H9 (cell line): ENCODE measurements around the gene FUT2. TPM values are rescaled to one million over a fixed set of nuclear protein-coding genes. Genes with fewer than 3 reads are reported as not detected.
A peak's percentile ranks its signal among the peaks of the same experiment; 100 is the strongest.

Source experiments
- DNase-seq: peaks from one replicate; pipeline ENCODE4 v3.0.0-alpha.2; 2017
- H2AFZ ChIP-seq: one replicate; pipeline ENCODE4 v1.6.1; 2013; ENCODE audit warnings: mild to moderate bottlenecking, low read length, control low read depth, moderate library complexity
- H2AK5ac ChIP-seq: 2 replicates; pipeline ENCODE4 v1.6.1; 2013; ENCODE audit warnings: low read length, control low read depth, mixed read lengths; ENCODE audit not compliant: insufficient read length
- H2BK120ac ChIP-seq: one replicate; pipeline ENCODE4 v1.6.1; 2013; ENCODE audit warnings: low read depth, mild to moderate bottlenecking, low read length, control low read depth, inconsistent platforms; ENCODE audit not compliant: poor library complexity, severe bottlenecking
- H2BK12ac ChIP-seq: 2 replicates; pipeline ENCODE4 v1.6.1; 2013; ENCODE audit warnings: low read length, control low read depth, mixed read lengths, low read depth; ENCODE audit not compliant: insufficient read length
- H2BK15ac ChIP-seq: 2 replicates; pipeline ENCODE4 v1.6.1; 2013; ENCODE audit warnings: low read depth, low read length, control low read depth
- H2BK20ac ChIP-seq: one replicate; pipeline ENCODE4 v1.6.1; 2013; ENCODE audit warnings: low read depth, mild to moderate bottlenecking, low read length, control low read depth, inconsistent platforms; ENCODE audit not compliant: poor library complexity, severe bottlenecking
- H2BK5ac ChIP-seq: 2 replicates; pipeline ENCODE4 v1.6.1; 2013; ENCODE audit warnings: low read length, control low read depth, mixed read lengths; ENCODE audit not compliant: insufficient read length
- H3K14ac ChIP-seq: 2 replicates; pipeline ENCODE4 v1.6.1; 2013; ENCODE audit warnings: low read length, control low read depth; ENCODE audit not compliant: insufficient read depth
- H3K18ac ChIP-seq: 2 replicates; pipeline ENCODE4 v1.6.1; 2013; ENCODE audit warnings: low read depth, mild to moderate bottlenecking, mixed read lengths, low read length, control low read depth; ENCODE audit not compliant: insufficient read length
- H3K23ac ChIP-seq: 2 replicates; pipeline ENCODE4 v1.6.1; 2013; ENCODE audit warnings: low read length, control low read depth, mixed read lengths, low read depth; ENCODE audit not compliant: insufficient read length
- H3K23me2 ChIP-seq: 2 replicates; pipeline ENCODE4 v1.6.1; 2013; ENCODE audit warnings: low read depth, mild to moderate bottlenecking, mixed read lengths, low read length, control low read depth; ENCODE audit not compliant: insufficient read length, poor library complexity, severe bottlenecking
- H3K27ac ChIP-seq: 2 replicates; pipeline ENCODE4 v1.5.1; 2013; ENCODE audit warnings: low read length, control low read depth, mixed read lengths, low read depth; ENCODE audit not compliant: insufficient read length
- H3K27me3 ChIP-seq: 2 replicates; pipeline ENCODE4 v1.6.1; 2013; ENCODE audit warnings: low read length, control low read depth, inconsistent platforms; ENCODE audit not compliant: insufficient read depth
- H3K4ac ChIP-seq: 2 replicates; pipeline ENCODE4 v1.6.1; 2013; ENCODE audit warnings: low read depth, mild to moderate bottlenecking, control low read depth, inconsistent platforms, low read length, moderate library complexity
- H3K4me1 ChIP-seq: 2 replicates; pipeline ENCODE4 v1.6.1; 2013; ENCODE audit warnings: low read length, control low read depth, inconsistent platforms; ENCODE audit not compliant: insufficient read depth
- H3K4me2 ChIP-seq: 2 replicates; pipeline ENCODE4 v1.6.1; 2013; ENCODE audit warnings: low read length, control low read depth, mixed read lengths; ENCODE audit not compliant: insufficient read length, insufficient read depth
- H3K56ac ChIP-seq: 2 replicates; pipeline ENCODE4 v1.6.1; 2013; ENCODE audit warnings: low read depth, mild to moderate bottlenecking, mixed read lengths, low read length, control low read depth; ENCODE audit not compliant: insufficient read length
- H3K79me1 ChIP-seq: 2 replicates; pipeline ENCODE4 v1.6.1; 2013; ENCODE audit warnings: low read depth, mild to moderate bottlenecking, moderate library complexity, low read length, control low read depth, inconsistent platforms; ENCODE audit not compliant: insufficient read depth, poor library complexity, severe bottlenecking
- H3K79me2 ChIP-seq: 2 replicates; pipeline ENCODE4 v1.6.1; 2013; ENCODE audit warnings: low read length, control low read depth, inconsistent platforms; ENCODE audit not compliant: insufficient read depth
- H3K9ac ChIP-seq: 2 replicates; pipeline ENCODE4 v1.6.1; 2013; ENCODE audit warnings: low read length, control low read depth, mixed read lengths; ENCODE audit not compliant: insufficient read length; ENCODE audit errors: extremely low read depth
- H3K9me3 ChIP-seq: one replicate; pipeline ENCODE4 v1.6.1; 2013; ENCODE audit warnings: low read depth, low read length, inconsistent platforms; ENCODE audit not compliant: control insufficient read depth
- H3T11ph ChIP-seq: one replicate; pipeline ENCODE4 v1.6.1; 2013; ENCODE audit warnings: mild to moderate bottlenecking, low read length, control low read depth, inconsistent platforms
- H4K20me1 ChIP-seq: one replicate; pipeline ENCODE4 v1.6.1; 2013; ENCODE audit not compliant: control insufficient read depth, insufficient read length, insufficient read depth
- H4K5ac ChIP-seq: 2 replicates; pipeline ENCODE4 v1.6.1; 2013; ENCODE audit warnings: low read depth, mild to moderate bottlenecking, mixed read lengths, low read length, control low read depth; ENCODE audit not compliant: insufficient read length
- H4K8ac ChIP-seq: replicated peaks from 2 replicates; pipeline ENCODE4 v1.6.1; 2013; ENCODE audit warnings: low read length, control low read depth, mixed read lengths, low read depth; ENCODE audit not compliant: insufficient read length
- H4K91ac ChIP-seq: 2 replicates; pipeline ENCODE4 v1.6.1; 2013; ENCODE audit warnings: low read depth, mild to moderate bottlenecking, moderate library complexity, mixed read lengths, low read length, control low read depth; ENCODE audit not compliant: insufficient read length
- H3K27ac Mint-ChIP-seq, 3 experiments: 2 replicates in 2 of 3; 3 replicates in 1 of 3; pipeline ENCODE4 v1.8.0; 2020 to 2021; ENCODE audit warnings: mixed read lengths in 3 of 3, mild to moderate bottlenecking in 1 of 3, moderate library complexity in 1 of 3
- H3K27me3 Mint-ChIP-seq: 2 replicates; pipeline ENCODE4 v1.8.0; 2021; ENCODE audit warnings: low read depth, mild to moderate bottlenecking, moderate library complexity, mixed read lengths
- H3K36me3 Mint-ChIP-seq, 3 experiments: 2 replicates in 2 of 3; 3 replicates in 1 of 3; pipeline ENCODE4 v1.8.0; 2020 to 2021; ENCODE audit warnings: low read depth in 3 of 3, mixed read lengths in 3 of 3; ENCODE audit not compliant: insufficient read depth in 1 of 3
- H3K4me1 Mint-ChIP-seq, 2 experiments: 2 replicates each; pipeline ENCODE4 v1.8.0; 2020; ENCODE audit warnings: mixed read lengths in 2 of 2
- H3K4me3 Mint-ChIP-seq, 2 experiments: 2 replicates in 1 of 2; 3 replicates in 1 of 2; pipeline ENCODE4 v1.8.0; 2020 to 2021; ENCODE audit warnings: mild to moderate bottlenecking in 2 of 2, mixed read lengths in 2 of 2, moderate library complexity in 1 of 2
- H3K9me3 Mint-ChIP-seq, 2 experiments: 2 replicates in 1 of 2; 3 replicates in 1 of 2; pipeline ENCODE4 v1.8.0; 2020; ENCODE audit warnings: mild to moderate bottlenecking in 2 of 2, mixed read lengths in 2 of 2, moderate library complexity in 1 of 2
- WGBS: extraction: QIAGEN DNeasy Blood & Tissue Kit; methylation state at CpG from one replicate; pipeline ENCODE4 v1.1.7; 2013; ENCODE audit warnings: missing lambda C conversion rate, low lambda C conversion rate, mixed read lengths; ENCODE audit not compliant: insufficient read length; ENCODE audit errors: extremely low coverage; 5-methylcytosine and 5-hydroxymethylcytosine counted together
- total RNA-seq: library from RNA; stranded (reverse); gene quantifications from 2 replicates; pipeline ENCODE4 v1.2.1, GENCODE V29; 2021
- TF ChIP-seq, protein P1 (sequence below): fragments of 200-600 bp; sonication (generic); conservative IDR thresholded peaks from 3 replicates; pipeline ENCODE4 v1.8.0; 2021; ENCODE audit warnings: antibody characterized with exemption, mild to moderate bottlenecking

The FUT2 gene
- total RNA-seq, 1 experiment from 2014 or later: 11.4 TPM

DNA sequence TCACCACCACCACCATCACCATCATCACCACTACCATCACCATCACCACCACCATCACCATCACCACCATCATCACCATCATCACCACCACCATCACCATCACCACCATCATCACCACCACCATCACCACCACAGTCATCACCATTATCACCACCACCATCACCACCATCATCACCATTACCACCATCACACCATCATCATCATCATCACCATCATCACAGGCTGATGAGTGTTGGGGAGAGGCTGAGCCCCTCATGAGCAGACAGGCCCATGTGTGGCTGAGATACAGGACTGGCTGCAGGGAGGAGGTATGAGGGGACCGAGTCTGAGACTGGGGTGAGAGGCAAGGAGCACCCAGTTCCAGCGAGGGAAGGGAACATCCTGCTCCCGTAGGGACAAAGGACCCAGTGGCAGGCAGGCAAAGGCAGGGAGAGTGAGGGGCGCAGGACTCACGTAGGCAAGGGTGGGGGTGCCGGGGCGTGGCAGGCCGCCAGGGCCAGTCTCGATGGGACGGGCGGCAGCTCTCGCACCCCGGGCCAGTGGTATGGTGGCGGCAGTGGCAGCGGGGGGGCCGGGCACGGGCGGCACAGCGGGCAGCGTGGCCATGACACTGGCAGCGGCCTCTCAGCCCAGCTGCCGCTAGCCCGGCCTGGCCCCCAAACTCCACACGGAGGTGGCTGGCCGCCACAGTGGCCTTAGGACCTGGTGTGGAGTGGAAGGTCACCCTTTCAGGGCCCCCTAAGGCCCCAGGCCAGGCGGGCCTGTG is 25.7 kb upstream of the FUT2 start:
- peak overlapping the region in 1 of 3 experiments; percentile 31; a peak in 1 of 7 replicates for H3K27ac Mint-ChIP-seq

More for the DNA sequence above, 25.7 kb upstream of the FUT2 start:
- Histone ChIP-seq H2BK12ac (no peak overlapping the region), H4K91ac (no peak overlapping the region), H3K4me2 (no peak overlapping the region), H3K4ac (no peak overlapping the region), H3K56ac (no peak overlapping the region), H3K14ac (no peak overlapping the region; the same call in 1 of the 2 replicates), H3K79me1 (no peaks in the 10 kb centered on the region), H3K27me3 (no peaks in the 10 kb centered on the region), H4K5ac (no peak overlapping the region), H4K20me1 (peaks cover 2% of the 10 kb centered on the region), H3K23me2 (no peaks in the 10 kb centered on the region), H3K27ac (no peak overlapping the region), H2BK15ac (no peak overlapping the region), H2AK5ac (no peak overlapping the region), H3K23ac (no peak overlapping the region), H2BK120ac (no peak overlapping the region), H3K18ac (no peak overlapping the region), H2AFZ (no peak overlapping the region), H3K9me3 (no peaks in the 10 kb centered on the region), H3K4me1 (no peaks in the 10 kb centered on the region; the same call in 1 of the 2 replicates), H3K79me2 (no peaks in the 10 kb centered on the region), H3T11ph (no peak overlapping the region), H2BK5ac (no peak overlapping the region), H2BK20ac (no peak overlapping the region), H3K9ac (no peak overlapping the region), H4K8ac (no peak overlapping the region)
- Mint-ChIP-seq H3K4me1 (peaks cover 25 to 28% of the 10 kb centered on the region in 2 experiments), H3K9me3 (peaks cover 8 to 11% of the 10 kb centered on the region in 2 experiments), H3K36me3 (peaks cover 0 to 9% (median 7%) of the 10 kb centered on the region in 3 experiments; a peak in 5 of 7 replicates), H3K4me3 (peak overlapping the region in 1 of 2 experiments; percentile 15; a peak in 1 of 5 replicates), H3K27me3 (peaks cover 2% of the 10 kb centered on the region)
- DNase-seq: no peak
- TF ChIP-seq, protein P1, sequence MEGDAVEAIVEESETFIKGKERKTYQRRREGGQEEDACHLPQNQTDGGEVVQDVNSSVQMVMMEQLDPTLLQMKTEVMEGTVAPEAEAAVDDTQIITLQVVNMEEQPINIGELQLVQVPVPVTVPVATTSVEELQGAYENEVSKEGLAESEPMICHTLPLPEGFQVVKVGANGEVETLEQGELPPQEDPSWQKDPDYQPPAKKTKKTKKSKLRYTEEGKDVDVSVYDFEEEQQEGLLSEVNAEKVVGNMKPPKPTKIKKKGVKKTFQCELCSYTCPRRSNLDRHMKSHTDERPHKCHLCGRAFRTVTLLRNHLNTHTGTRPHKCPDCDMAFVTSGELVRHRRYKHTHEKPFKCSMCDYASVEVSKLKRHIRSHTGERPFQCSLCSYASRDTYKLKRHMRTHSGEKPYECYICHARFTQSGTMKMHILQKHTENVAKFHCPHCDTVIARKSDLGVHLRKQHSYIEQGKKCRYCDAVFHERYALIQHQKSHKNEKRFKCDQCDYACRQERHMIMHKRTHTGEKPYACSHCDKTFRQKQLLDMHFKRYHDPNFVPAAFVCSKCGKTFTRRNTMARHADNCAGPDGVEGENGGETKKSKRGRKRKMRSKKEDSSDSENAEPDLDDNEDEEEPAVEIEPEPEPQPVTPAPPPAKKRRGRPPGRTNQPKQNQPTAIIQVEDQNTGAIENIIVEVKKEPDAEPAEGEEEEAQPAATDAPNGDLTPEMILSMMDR: no peak
- no CpG with 5 or more reads among the region's 26 CpGs for WGBS
